ENCODE data around the gene CNPY3.

DNA sequence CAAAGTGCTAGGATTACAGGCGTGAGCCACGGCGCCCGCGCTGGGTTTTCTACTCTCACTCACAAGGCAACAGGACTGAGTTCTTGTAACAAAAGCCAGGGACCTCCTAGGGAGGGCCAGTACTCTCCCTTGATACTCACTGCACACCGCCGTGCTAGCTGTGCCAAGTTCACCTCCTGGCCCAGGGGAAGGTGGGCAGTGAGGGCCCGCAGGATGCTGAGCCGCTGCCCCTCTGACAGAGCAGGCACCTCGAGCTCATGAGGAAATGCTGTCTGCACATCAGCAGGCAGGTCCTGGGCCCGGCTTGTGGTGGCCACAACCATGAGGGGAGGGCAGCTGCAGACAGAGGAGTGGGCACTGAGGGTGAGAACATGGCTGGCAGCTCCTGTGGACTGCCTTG lies 37.9 kb downstream of the CNPY3 start:
- TF ChIP-seq, protein P1, sequence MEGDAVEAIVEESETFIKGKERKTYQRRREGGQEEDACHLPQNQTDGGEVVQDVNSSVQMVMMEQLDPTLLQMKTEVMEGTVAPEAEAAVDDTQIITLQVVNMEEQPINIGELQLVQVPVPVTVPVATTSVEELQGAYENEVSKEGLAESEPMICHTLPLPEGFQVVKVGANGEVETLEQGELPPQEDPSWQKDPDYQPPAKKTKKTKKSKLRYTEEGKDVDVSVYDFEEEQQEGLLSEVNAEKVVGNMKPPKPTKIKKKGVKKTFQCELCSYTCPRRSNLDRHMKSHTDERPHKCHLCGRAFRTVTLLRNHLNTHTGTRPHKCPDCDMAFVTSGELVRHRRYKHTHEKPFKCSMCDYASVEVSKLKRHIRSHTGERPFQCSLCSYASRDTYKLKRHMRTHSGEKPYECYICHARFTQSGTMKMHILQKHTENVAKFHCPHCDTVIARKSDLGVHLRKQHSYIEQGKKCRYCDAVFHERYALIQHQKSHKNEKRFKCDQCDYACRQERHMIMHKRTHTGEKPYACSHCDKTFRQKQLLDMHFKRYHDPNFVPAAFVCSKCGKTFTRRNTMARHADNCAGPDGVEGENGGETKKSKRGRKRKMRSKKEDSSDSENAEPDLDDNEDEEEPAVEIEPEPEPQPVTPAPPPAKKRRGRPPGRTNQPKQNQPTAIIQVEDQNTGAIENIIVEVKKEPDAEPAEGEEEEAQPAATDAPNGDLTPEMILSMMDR (IDR thresholded peaks at IDR 0.05; ENCODE audit: low read depth, low read length): no peak
- no peak for TF ChIP-seq EZH2phosphoT487 (IDR thresholded peaks at IDR 0.05; ENCODE audit: low read depth)

All from OCI-LY3 (cell line).